HepG2 (cell line): Measurements from ENCODE around the gene SRRM1. TPM values are rescaled to one million over a fixed set of nuclear protein-coding genes. Genes with fewer than 3 reads are reported as not detected.
A peak's percentile ranks its signal among the peaks of the same experiment; 100 is the strongest.

ENCODE experiments used
- FOXJ3 ChIP-seq: sonication (generic); formaldehyde crosslinking; IDR thresholded peaks from 2 replicates; pipeline ENCODE4 v1.4.0; 2020; ENCODE audit warnings: missing genetic modification reagents, mild to moderate bottlenecking, borderline replicate concordance
- GFI1 ChIP-seq: sonication (generic); formaldehyde crosslinking; IDR thresholded peaks from 2 replicates; pipeline ENCODE4 v1.5.0; 2020; ENCODE audit warnings: missing genetic modification reagents, mild to moderate bottlenecking, borderline replicate concordance
- HDAC2 ChIP-seq: sonication (generic); formaldehyde crosslinking; IDR thresholded peaks from 2 replicates; pipeline ENCODE4 v1.4.0; 2020; ENCODE audit warnings: missing genetic modification reagents
- MIXL1 ChIP-seq: IDR thresholded peaks from 2 replicates; pipeline ENCODE4 v1.6.1; 2016
- MLX ChIP-seq: IDR thresholded peaks from 2 replicates; pipeline ENCODE4 v1.6.1; 2016
- ZNF205 ChIP-seq: IDR thresholded peaks from 2 replicates; pipeline ENCODE4 v1.6.1; 2018; ENCODE audit warnings: missing biosample characterization, missing genetic modification reagents
- ZNF367 ChIP-seq: sonication (generic); formaldehyde crosslinking; IDR thresholded peaks from 2 replicates; pipeline ENCODE4 v1.4.0; 2020; ENCODE audit warnings: missing genetic modification reagents, borderline replicate concordance
- ZNF407 ChIP-seq: sonication (generic); formaldehyde crosslinking; IDR thresholded peaks from one replicate; pipeline ENCODE4 v1.5.1; 2020; ENCODE audit warnings: mild to moderate bottlenecking, missing genetic modification reagents; ENCODE audit errors: not compliant biosample characterization
- ZNF615 ChIP-seq: sonication (generic); formaldehyde crosslinking; IDR thresholded peaks from 2 replicates; pipeline ENCODE4 v1.5.0; 2020; ENCODE audit warnings: mild to moderate bottlenecking, missing genetic modification reagents, borderline replicate concordance
- ZNF652 ChIP-seq: IDR thresholded peaks from 2 replicates; pipeline ENCODE4 v1.6.1; 2016; ENCODE audit warnings: low read depth, borderline replicate concordance
- ZNF687 ChIP-seq: sonication (generic); formaldehyde crosslinking; IDR thresholded peaks from 2 replicates; pipeline ENCODE4 v1.5.1; 2020; ENCODE audit warnings: mild to moderate bottlenecking, missing genetic modification reagents, moderate library complexity
- ZNF710 ChIP-seq: sonication (generic); formaldehyde crosslinking; IDR thresholded peaks from 2 replicates; pipeline ENCODE4 v1.5.0; 2020; ENCODE audit warnings: mild to moderate bottlenecking, missing genetic modification reagents, borderline replicate concordance
- ZNF782 ChIP-seq: sonication (generic); formaldehyde crosslinking; IDR thresholded peaks from 2 replicates; pipeline ENCODE4 v1.4.0; 2020; ENCODE audit warnings: missing genetic modification reagents, mild to moderate bottlenecking, borderline replicate concordance
- polyA plus RNA-seq, 8 experiments: library from polyadenylated mRNA; depleted of rRNA in 3 of 8; stranded (reverse) in 7 of 8; unstranded in 1 of 8; fragments of >200 nt; fragmentation: Illumina TruSeq in 4 of 8; extraction: Trizol in 4 of 8; gene quantifications; 2 replicates each; pipeline versions ENCODE4 v1.2.1 to v1.2.3, GENCODE V29; 2011 to 2016; ENCODE audit warnings: low read depth in 4 of 8, missing spikeins in 1 of 8, mixed read lengths in 1 of 8; ENCODE audit not compliant: insufficient read depth in 1 of 8
- total RNA-seq, 5 experiments: library from RNA; depleted of rRNA; stranded (reverse); fragments of >200 nt; fragmentation: Illumina TruSeq; extraction: Trizol; gene quantifications; 2 replicates each; pipeline ENCODE4 v1.2.3, GENCODE V29; 2016; ENCODE audit warnings: low read depth in 1 of 5

SRRM1 gene
- total and polyA plus RNA-seq, 2 of the 13 experiments (the other 11 are each of a cell fraction or from before 2014, with no cell fraction given), result 31.6 to 44.5 TPM

GRCh38 chr1:24705260-24706073 is 62.4 kb downstream of the SRRM1 start (continued):
- TF ChIP-seq ZNF710 (CRISPR knock-in tag), result peak; percentile 55; the same call in 1 of the 2 replicates
- TF ChIP-seq HDAC2 (CRISPR knock-in tag), result peak; percentile 79
- TF ChIP-seq ZNF652 (CRISPR knock-in tag), result peak; percentile 82
- TF ChIP-seq GFI1 (CRISPR knock-in tag), result peak; percentile 96
- no peak for TF ChIP-seq ZNF782 (CRISPR knock-in tag)
- TF ChIP-seq ZNF687 (CRISPR knock-in tag), result peak; percentile 50; the same call in 1 of the 2 replicates
- no peak; the same call in 1 of the 2 replicates for TF ChIP-seq FOXJ3 (CRISPR knock-in tag)
- 0 out of 2 replicates have a peak, but pooled peaks have one; percentile 9 for TF ChIP-seq ZNF205 (CRISPR knock-in tag)
- TF ChIP-seq ZNF367, result no peak
- TF ChIP-seq MIXL1 (CRISPR knock-in tag), result 0 out of 2 replicates have a peak, but pooled peaks have one; percentile 30
- TF ChIP-seq ZNF407 (CRISPR knock-in tag), result no peak
- TF ChIP-seq MLX, result 0 out of 2 replicates have a peak, but pooled peaks have one; percentile 17
- no peak for TF ChIP-seq ZNF615 (CRISPR knock-in tag)
